H9 (cell line): ENCODE measurements around the gene ACADM. TPM values are rescaled to one million over a fixed set of nuclear protein-coding genes. Genes with fewer than 3 reads are reported as not detected.
A peak's percentile ranks its signal among the peaks of the same experiment; 100 is the strongest.

Source experiments
- DNase-seq: peaks from one replicate; pipeline ENCODE4 v3.0.0-alpha.2; 2017
- H2AFZ ChIP-seq: one replicate; pipeline ENCODE4 v1.6.1; 2013; ENCODE audit warnings: mild to moderate bottlenecking, low read length, control low read depth, moderate library complexity
- H2AK5ac ChIP-seq: 2 replicates; pipeline ENCODE4 v1.6.1; 2013; ENCODE audit warnings: low read length, control low read depth, mixed read lengths; ENCODE audit not compliant: insufficient read length
- H2BK120ac ChIP-seq: one replicate; pipeline ENCODE4 v1.6.1; 2013; ENCODE audit warnings: low read depth, mild to moderate bottlenecking, low read length, control low read depth, inconsistent platforms; ENCODE audit not compliant: poor library complexity, severe bottlenecking
- H2BK12ac ChIP-seq: 2 replicates; pipeline ENCODE4 v1.6.1; 2013; ENCODE audit warnings: low read length, control low read depth, mixed read lengths, low read depth; ENCODE audit not compliant: insufficient read length
- H2BK15ac ChIP-seq: 2 replicates; pipeline ENCODE4 v1.6.1; 2013; ENCODE audit warnings: low read depth, low read length, control low read depth
- H2BK20ac ChIP-seq: one replicate; pipeline ENCODE4 v1.6.1; 2013; ENCODE audit warnings: low read depth, mild to moderate bottlenecking, low read length, control low read depth, inconsistent platforms; ENCODE audit not compliant: poor library complexity, severe bottlenecking
- H2BK5ac ChIP-seq: 2 replicates; pipeline ENCODE4 v1.6.1; 2013; ENCODE audit warnings: low read length, control low read depth, mixed read lengths; ENCODE audit not compliant: insufficient read length
- H3K14ac ChIP-seq: 2 replicates; pipeline ENCODE4 v1.6.1; 2013; ENCODE audit warnings: low read length, control low read depth; ENCODE audit not compliant: insufficient read depth
- H3K18ac ChIP-seq: 2 replicates; pipeline ENCODE4 v1.6.1; 2013; ENCODE audit warnings: low read depth, mild to moderate bottlenecking, mixed read lengths, low read length, control low read depth; ENCODE audit not compliant: insufficient read length
- H3K23ac ChIP-seq: 2 replicates; pipeline ENCODE4 v1.6.1; 2013; ENCODE audit warnings: low read length, control low read depth, mixed read lengths, low read depth; ENCODE audit not compliant: insufficient read length
- H3K23me2 ChIP-seq: 2 replicates; pipeline ENCODE4 v1.6.1; 2013; ENCODE audit warnings: low read depth, mild to moderate bottlenecking, mixed read lengths, low read length, control low read depth; ENCODE audit not compliant: insufficient read length, poor library complexity, severe bottlenecking
- H3K27ac ChIP-seq: 2 replicates; pipeline ENCODE4 v1.5.1; 2013; ENCODE audit warnings: low read length, control low read depth, mixed read lengths, low read depth; ENCODE audit not compliant: insufficient read length
- H3K27me3 ChIP-seq: 2 replicates; pipeline ENCODE4 v1.6.1; 2013; ENCODE audit warnings: low read length, control low read depth, inconsistent platforms; ENCODE audit not compliant: insufficient read depth
- H3K4ac ChIP-seq: 2 replicates; pipeline ENCODE4 v1.6.1; 2013; ENCODE audit warnings: low read depth, mild to moderate bottlenecking, control low read depth, inconsistent platforms, low read length, moderate library complexity
- H3K4me1 ChIP-seq: 2 replicates; pipeline ENCODE4 v1.6.1; 2013; ENCODE audit warnings: low read length, control low read depth, inconsistent platforms; ENCODE audit not compliant: insufficient read depth
- H3K4me2 ChIP-seq: 2 replicates; pipeline ENCODE4 v1.6.1; 2013; ENCODE audit warnings: low read length, control low read depth, mixed read lengths; ENCODE audit not compliant: insufficient read length, insufficient read depth
- H3K56ac ChIP-seq: 2 replicates; pipeline ENCODE4 v1.6.1; 2013; ENCODE audit warnings: low read depth, mild to moderate bottlenecking, mixed read lengths, low read length, control low read depth; ENCODE audit not compliant: insufficient read length
- H3K79me1 ChIP-seq: 2 replicates; pipeline ENCODE4 v1.6.1; 2013; ENCODE audit warnings: low read depth, mild to moderate bottlenecking, moderate library complexity, low read length, control low read depth, inconsistent platforms; ENCODE audit not compliant: insufficient read depth, poor library complexity, severe bottlenecking
- H3K79me2 ChIP-seq: 2 replicates; pipeline ENCODE4 v1.6.1; 2013; ENCODE audit warnings: low read length, control low read depth, inconsistent platforms; ENCODE audit not compliant: insufficient read depth
- H3K9ac ChIP-seq: 2 replicates; pipeline ENCODE4 v1.6.1; 2013; ENCODE audit warnings: low read length, control low read depth, mixed read lengths; ENCODE audit not compliant: insufficient read length; ENCODE audit errors: extremely low read depth
- H3K9me3 ChIP-seq: one replicate; pipeline ENCODE4 v1.6.1; 2013; ENCODE audit warnings: low read depth, low read length, inconsistent platforms; ENCODE audit not compliant: control insufficient read depth
- H3T11ph ChIP-seq: one replicate; pipeline ENCODE4 v1.6.1; 2013; ENCODE audit warnings: mild to moderate bottlenecking, low read length, control low read depth, inconsistent platforms
- H4K20me1 ChIP-seq: one replicate; pipeline ENCODE4 v1.6.1; 2013; ENCODE audit not compliant: control insufficient read depth, insufficient read length, insufficient read depth
- H4K5ac ChIP-seq: 2 replicates; pipeline ENCODE4 v1.6.1; 2013; ENCODE audit warnings: low read depth, mild to moderate bottlenecking, mixed read lengths, low read length, control low read depth; ENCODE audit not compliant: insufficient read length
- H4K8ac ChIP-seq: replicated peaks from 2 replicates; pipeline ENCODE4 v1.6.1; 2013; ENCODE audit warnings: low read length, control low read depth, mixed read lengths, low read depth; ENCODE audit not compliant: insufficient read length
- H4K91ac ChIP-seq: 2 replicates; pipeline ENCODE4 v1.6.1; 2013; ENCODE audit warnings: low read depth, mild to moderate bottlenecking, moderate library complexity, mixed read lengths, low read length, control low read depth; ENCODE audit not compliant: insufficient read length
- H3K27ac Mint-ChIP-seq, 3 experiments: 2 replicates in 2 of 3; 3 replicates in 1 of 3; pipeline ENCODE4 v1.8.0; 2020 to 2021; ENCODE audit warnings: mixed read lengths in 3 of 3, mild to moderate bottlenecking in 1 of 3, moderate library complexity in 1 of 3
- H3K27me3 Mint-ChIP-seq: 2 replicates; pipeline ENCODE4 v1.8.0; 2021; ENCODE audit warnings: low read depth, mild to moderate bottlenecking, moderate library complexity, mixed read lengths
- H3K36me3 Mint-ChIP-seq, 3 experiments: 2 replicates in 2 of 3; 3 replicates in 1 of 3; pipeline ENCODE4 v1.8.0; 2020 to 2021; ENCODE audit warnings: low read depth in 3 of 3, mixed read lengths in 3 of 3; ENCODE audit not compliant: insufficient read depth in 1 of 3
- H3K4me1 Mint-ChIP-seq, 2 experiments: 2 replicates each; pipeline ENCODE4 v1.8.0; 2020; ENCODE audit warnings: mixed read lengths in 2 of 2
- H3K4me3 Mint-ChIP-seq, 2 experiments: 2 replicates in 1 of 2; 3 replicates in 1 of 2; pipeline ENCODE4 v1.8.0; 2020 to 2021; ENCODE audit warnings: mild to moderate bottlenecking in 2 of 2, mixed read lengths in 2 of 2, moderate library complexity in 1 of 2
- H3K9me3 Mint-ChIP-seq, 2 experiments: 2 replicates in 1 of 2; 3 replicates in 1 of 2; pipeline ENCODE4 v1.8.0; 2020; ENCODE audit warnings: mild to moderate bottlenecking in 2 of 2, mixed read lengths in 2 of 2, moderate library complexity in 1 of 2
- CTCF ChIP-seq: fragments of 200-600 bp; sonication (generic); conservative IDR thresholded peaks from 3 replicates; pipeline ENCODE4 v1.8.0; 2021; ENCODE audit warnings: antibody characterized with exemption, mild to moderate bottlenecking
- WGBS: extraction: QIAGEN DNeasy Blood & Tissue Kit; methylation state at CpG from one replicate; pipeline ENCODE4 v1.1.7; 2013; ENCODE audit warnings: missing lambda C conversion rate, low lambda C conversion rate, mixed read lengths; ENCODE audit not compliant: insufficient read length; ENCODE audit errors: extremely low coverage; 5-methylcytosine and 5-hydroxymethylcytosine counted together
- total RNA-seq: library from RNA; stranded (reverse); gene quantifications from 2 replicates; pipeline ENCODE4 v1.2.1, GENCODE V29; 2021

The ACADM gene
- total RNA-seq, 1 experiment from 2014 or later: 51.3 TPM

- H2BK120ac ChIP-seq: no peak overlapping the region
- no peak overlapping the region for H2BK12ac ChIP-seq
- H4K5ac ChIP-seq: no peak overlapping the region
- Mint-ChIP-seq H3K36me3 (peaks cover 0 to 4% (median 0%) of the 10 kb centered on the region in 3 experiments; a peak in 1 of 7 replicates), H3K27me3 (no peaks in the 10 kb centered on the region), H3K4me3 (no peak overlapping the region), H3K27ac (peak overlapping the region in 1 of 3 experiments; percentile 2; a peak in 2 of 7 replicates), H3K9me3 (no peaks in the 10 kb centered on the region), H3K4me1 (peaks cover 16 to 18% of the 10 kb centered on the region in 2 experiments)
- H3K27me3 ChIP-seq: no peaks in the 10 kb centered on the region
- H4K91ac ChIP-seq: no peak overlapping the region
- DNase-seq: no peak
- no peak for TF ChIP-seq CTCF
- H3T11ph ChIP-seq: no peak overlapping the region
- no peak overlapping the region for H3K9ac ChIP-seq
- H3K14ac ChIP-seq: no peak overlapping the region
- H3K18ac ChIP-seq: no peak overlapping the region
- no peak overlapping the region for H2AK5ac ChIP-seq
- H4K8ac ChIP-seq: no peak overlapping the region
- no CpG with 5 or more reads among the region's 1 CpG for WGBS
- H3K79me2 ChIP-seq: no peaks in the 10 kb centered on the region
- no peak overlapping the region for H3K23ac ChIP-seq
- no peak overlapping the region for H2BK5ac ChIP-seq
- no peak overlapping the region for H2BK20ac ChIP-seq
- H3K27ac ChIP-seq: no peak overlapping the region
- no peak overlapping the region for H3K56ac ChIP-seq
- no peak overlapping the region for H3K4me2 ChIP-seq
- H3K4ac ChIP-seq: no peak overlapping the region
- no peaks in the 10 kb centered on the region for H3K9me3 ChIP-seq
- H3K23me2 ChIP-seq: no peaks in the 10 kb centered on the region
- no peak overlapping the region for H2BK15ac ChIP-seq
- no peaks in the 10 kb centered on the region for H3K4me1 ChIP-seq
- H3K79me1 ChIP-seq: no peaks in the 10 kb centered on the region
- no peaks in the 10 kb centered on the region for H4K20me1 ChIP-seq
- no peak overlapping the region for H2AFZ ChIP-seq
Observed at GRCh38 chr1:75768016-75768415, 43.5 kb downstream of the ACADM start.
